NT2/D1 (cell line): ENCODE measurements around the gene OR2F1.

Experiments
- YY1 ChIP-seq: IDR thresholded peaks from 2 replicates; pipeline ENCODE4 v1.6.1; 2011; ENCODE audit not compliant: insufficient read length, insufficient read depth
- ZNF274 ChIP-seq: IDR thresholded peaks from 2 replicates; pipeline ENCODE4 v1.6.1; 2011; ENCODE audit warnings: mild to moderate bottlenecking, low read depth, low read length

DNA sequence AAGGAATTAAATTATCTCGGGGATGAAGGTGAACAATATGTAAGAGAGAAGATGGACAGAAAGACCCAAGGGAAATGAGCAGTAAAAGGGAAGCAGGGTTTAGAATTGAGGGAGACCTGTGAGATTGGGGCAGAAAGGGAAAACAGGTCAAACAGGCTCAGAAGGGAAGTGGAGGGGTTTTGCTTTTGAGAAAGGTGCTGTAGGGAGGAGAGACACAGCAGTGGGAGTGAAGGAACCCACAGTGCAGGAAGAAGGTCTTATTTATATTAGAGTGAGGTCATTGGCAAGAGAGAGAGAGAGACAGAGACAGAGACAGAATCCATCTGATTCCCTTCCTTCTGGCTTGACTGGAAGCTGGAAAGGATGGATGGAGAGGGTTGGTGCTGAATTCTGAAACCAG, 49.1 kb upstream of the OR2F1 start:
- no peak for TF ChIP-seq YY1
- TF ChIP-seq ZNF274: no peak
